HepG2 (cell line): Measurements from ENCODE around the gene TUBA4A. TPM values are rescaled to one million over a fixed set of nuclear protein-coding genes. Genes with fewer than 3 reads are reported as not detected.

Experiments used
- AFF4 ChIP-seq: sonication (generic); formaldehyde crosslinking; IDR thresholded peaks from 2 replicates; pipeline ENCODE4 v1.4.0; 2020; ENCODE audit warnings: missing genetic modification reagents
- ARID3A ChIP-seq: IDR thresholded peaks from 2 replicates; pipeline ENCODE4 v1.6.1; 2012; ENCODE audit warnings: low read depth, low read length, improper control_type of control experiment
- HDAC2 ChIP-seq: sonication (generic); formaldehyde crosslinking; IDR thresholded peaks from 2 replicates; pipeline ENCODE4 v1.4.0; 2020; ENCODE audit warnings: missing genetic modification reagents
- MIXL1 ChIP-seq: IDR thresholded peaks from 2 replicates; pipeline ENCODE4 v1.6.1; 2016
- NFRKB ChIP-seq: fragments of 450-650 bp; IDR thresholded peaks from 2 replicates; pipeline ENCODE4 v1.6.1; 2017
- PLSCR1 ChIP-seq: sonication (generic); formaldehyde crosslinking; IDR thresholded peaks from 2 replicates; pipeline ENCODE4 v1.5.0; 2020; ENCODE audit warnings: missing genetic modification reagents, mild to moderate bottlenecking, borderline replicate concordance
- PREB ChIP-seq: sonication (generic); formaldehyde crosslinking; IDR thresholded peaks from 2 replicates; pipeline ENCODE4 v1.4.0; 2020; ENCODE audit warnings: missing genetic modification reagents
- ZNF20 ChIP-seq: sonication (generic); formaldehyde crosslinking; IDR thresholded peaks from 2 replicates; pipeline ENCODE4 v1.4.0; 2020; ENCODE audit warnings: mild to moderate bottlenecking, moderate library complexity, missing genetic modification reagents
- ZNF251 ChIP-seq: sonication (generic); formaldehyde crosslinking; IDR thresholded peaks from 2 replicates; pipeline ENCODE4 v1.9.0; 2021; ENCODE audit warnings: mild to moderate bottlenecking, missing genetic modification reagents
- ZNF574 ChIP-seq: sonication (generic); formaldehyde crosslinking; IDR thresholded peaks from 2 replicates; pipeline ENCODE4 v1.4.0; 2020; ENCODE audit warnings: missing genetic modification reagents
- ZNF580 ChIP-seq: IDR thresholded peaks from 2 replicates; pipeline ENCODE4 v1.6.1; 2016; ENCODE audit warnings: low read depth, borderline replicate concordance
- ZNF891 ChIP-seq: sonication (generic); formaldehyde crosslinking; IDR thresholded peaks from 2 replicates; pipeline ENCODE4 v1.5.0; 2020; ENCODE audit warnings: mild to moderate bottlenecking, missing genetic modification reagents
- polyA plus RNA-seq, 8 experiments: library from polyadenylated mRNA; depleted of rRNA in 3 of 8; stranded (reverse) in 7 of 8; unstranded in 1 of 8; fragments of >200 nt; fragmentation: Illumina TruSeq in 4 of 8; extraction: Trizol in 4 of 8; gene quantifications; 2 replicates each; pipeline versions ENCODE4 v1.2.1 to v1.2.3, GENCODE V29; 2011 to 2016; ENCODE audit warnings: low read depth in 4 of 8, missing spikeins in 1 of 8, mixed read lengths in 1 of 8; ENCODE audit not compliant: insufficient read depth in 1 of 8
- total RNA-seq, 5 experiments: library from RNA; depleted of rRNA; stranded (reverse); fragments of >200 nt; fragmentation: Illumina TruSeq; extraction: Trizol; gene quantifications; 2 replicates each; pipeline ENCODE4 v1.2.3, GENCODE V29; 2016; ENCODE audit warnings: low read depth in 1 of 5

TUBA4A gene
- total and polyA plus RNA-seq, 2 of the 13 experiments (the other 11 are each of a cell fraction or from before 2014, with no cell fraction given): 1.3 to 12.7 TPM

GRCh38 chr2:219218732-219219701 lies 34.7 kb downstream of the TUBA4A start, which contains the start of gene ABCB6 (continued):
- TF ChIP-seq PLSCR1 (CRISPR knock-in tag) (peak; percentile 91; the same call in 1 of the 2 replicates), AFF4 (CRISPR knock-in tag) (peak; percentile 84), ZNF891 (CRISPR knock-in tag) (peak; percentile 87; the same call in 1 of the 2 replicates), ZNF580 (CRISPR knock-in tag) (peak; percentile 78; the same call in 1 of the 2 replicates), ZNF20 (peak; percentile 97; the same call in 1 of the 2 replicates), HDAC2 (CRISPR knock-in tag) (peak; percentile 91), MIXL1 (peak; percentile 73), PREB (CRISPR knock-in tag) (0 out of 2 replicates have a peak, but pooled peaks have one; percentile 92), ZNF574 (peak; percentile 89), ARID3A (no peak), ZNF251 (CRISPR knock-in tag) (0 out of 2 replicates have a peak, but pooled peaks have one; percentile 86), NFRKB (no peak)
